ENCODE measurements around the gene BORCS5. TPM values are rescaled to one million over a fixed set of nuclear protein-coding genes. Genes with fewer than 3 reads are reported as not detected.

Gene BORCS5
- total and polyA plus RNA-seq, 2 of the 4 experiments (the other 2 are of a cell fraction), result 14.4 to 18.3 TPM

- H2BK120ac ChIP-seq (ENCODE audit: low read depth, low read length), result no peak overlapping the region
- H4K5ac ChIP-seq (ENCODE audit: low read depth, low read length), result no peak overlapping the region
- in situ Hi-C loops (cut with MboI; ENCODE audit: low sequenced_read_pairs) (no loop called here), dilution Hi-C loops (cut with HindIII; ENCODE audit: low sequenced_read_pairs, unreplicated experiment) (no loop called here), intact Hi-C loops (cut with micrococcal nuclease) (no loop called here)
- no peak overlapping the region for H3K4me3 ChIP-seq (ENCODE audit: insufficient read depth, low read depth, low read length)
- no peak overlapping the region for H2BK20ac ChIP-seq (ENCODE audit: low read depth, low read length)
- H2AFZ ChIP-seq (replicated peaks; ENCODE audit: low read length, poor library complexity), result no peak overlapping the region
- H3K27me3 ChIP-seq (ENCODE audit: control insufficient read depth, insufficient read depth, low read length), result no peaks in the 10 kb centered on the region
- H3K9me3 ChIP-seq (ENCODE audit: control insufficient read depth, insufficient read depth, low read length), result no peaks in the 10 kb centered on the region
- DNase-seq (no peak), ATAC-seq (ENCODE audit: low read depth) (no peak)
- H3K79me1 ChIP-seq (ENCODE audit: low read depth in 1 of 2, low read length in 2 of 2), result no peaks in the 10 kb centered on the region
- WGBS, 2 experiments (ENCODE audit: extremely low coverage in 2 of 2, insufficient read length in 1 of 2), result no CpG with 5 or more reads among the region's 3 CpGs
- H3K23ac ChIP-seq (ENCODE audit: low read depth, low read length), result no peak overlapping the region
- no peak overlapping the region for H2BK15ac ChIP-seq (ENCODE audit: low read depth, low read length)
- no peak overlapping the region for H3K9ac ChIP-seq (ENCODE audit: low read depth, low read length)
- no peak overlapping the region for H3K4ac ChIP-seq (ENCODE audit: low read depth, low read length)
- H3K14ac ChIP-seq (replicated peaks; ENCODE audit: low read depth, low read length), result no peak overlapping the region
- H3K56ac ChIP-seq (ENCODE audit: extremely low read depth, insufficient read depth, low read length), result no peak overlapping the region
- H3K4me1 ChIP-seq (ENCODE audit: control insufficient read depth, insufficient read depth, low read length), result no peaks in the 10 kb centered on the region
- no peak overlapping the region for H3K4me2 ChIP-seq (ENCODE audit: low read depth, low read length)
- no peak overlapping the region for H4K8ac ChIP-seq (ENCODE audit: low read depth in 2 of 2, low read length in 2 of 2)
- H2BK5ac ChIP-seq (ENCODE audit: low read depth, low read length, poor library complexity, severe bottlenecking), result no peak overlapping the region
- H4K20me1 ChIP-seq (ENCODE audit: insufficient read depth, low read length), result no peaks in the 10 kb centered on the region
- no peak for TF ChIP-seq SMC3 (IDR thresholded peaks at IDR 0.05; ENCODE audit: low read depth, low read length)
- TF ChIP-seq FOS (IDR thresholded peaks at IDR 0.05; ENCODE audit: low read depth, low read length), result no peak
- TF ChIP-seq MAFK (IDR thresholded peaks at IDR 0.05; ENCODE audit: low read depth, low read length), result no peak
- TF ChIP-seq, protein P1, sequence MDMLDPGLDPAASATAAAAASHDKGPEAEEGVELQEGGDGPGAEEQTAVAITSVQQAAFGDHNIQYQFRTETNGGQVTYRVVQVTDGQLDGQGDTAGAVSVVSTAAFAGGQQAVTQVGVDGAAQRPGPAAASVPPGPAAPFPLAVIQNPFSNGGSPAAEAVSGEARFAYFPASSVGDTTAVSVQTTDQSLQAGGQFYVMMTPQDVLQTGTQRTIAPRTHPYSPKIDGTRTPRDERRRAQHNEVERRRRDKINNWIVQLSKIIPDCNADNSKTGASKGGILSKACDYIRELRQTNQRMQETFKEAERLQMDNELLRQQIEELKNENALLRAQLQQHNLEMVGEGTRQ (IDR thresholded peaks at IDR 0.05; ENCODE audit: low read depth, low read length), result no peak
- no peak for TF ChIP-seq MXI1 (IDR thresholded peaks at IDR 0.05; ENCODE audit: borderline replicate concordance, low read depth, low read length)
- TF ChIP-seq CEBPB (IDR thresholded peaks at IDR 0.05; ENCODE audit: low read depth, low read length), result no peak
- no peak for TF ChIP-seq MAZ (IDR thresholded peaks at IDR 0.05; ENCODE audit: borderline replicate concordance, low read depth, low read length)
- TF ChIP-seq RCOR1 (IDR thresholded peaks at IDR 0.05; ENCODE audit: insufficient replicate concordance, low read length), result no peak
- TF ChIP-seq NFE2L2 (IDR thresholded peaks at IDR 0.05; ENCODE audit: low read depth, low read length), result no peak
- no peak for TF ChIP-seq ELK1 (IDR thresholded peaks at IDR 0.05; ENCODE audit: borderline replicate concordance, low read depth, low read length)
- no peak for TF ChIP-seq CHD1 (IDR thresholded peaks at IDR 0.05; ENCODE audit: low read depth, low read length)
- no peak for TF ChIP-seq RAD21 (IDR thresholded peaks at IDR 0.05; ENCODE audit: low read length)
- H4K91ac ChIP-seq (ENCODE audit: insufficient read depth, low read depth, low read length), result no peak overlapping the region
- no peak overlapping the region for H2AK9ac ChIP-seq (replicated peaks; ENCODE audit: low read depth, low read length, poor library complexity)
- no peaks in the 10 kb centered on the region for H3K9me1 ChIP-seq (ENCODE audit: insufficient read depth, low read length)
- ChIA-PET CTCF (no interaction called here), POLR2A (ENCODE audit: unreplicated experiment) (no interaction called here)
- no TSS peak for BruUV-seq (replicated peaks)
- no peak overlapping the region for H3K27ac ChIP-seq (ENCODE audit: insufficient read depth, low read length)
- H3K18ac ChIP-seq (ENCODE audit: low read depth, low read length), result no peak overlapping the region
- no peak overlapping the region for H2AK5ac ChIP-seq (ENCODE audit: low read depth, low read length)
- no peaks in the 10 kb centered on the region for H3K36me3 ChIP-seq (ENCODE audit: control insufficient read depth, insufficient read depth, low read length)
Measured at GRCh38 chr12:12381982-12382381, 25.1 kb downstream of the BORCS5 start.

Measured in IMR-90 (cell line).